ENCODE results near the gene CD86.

CD86 gene

DNA sequence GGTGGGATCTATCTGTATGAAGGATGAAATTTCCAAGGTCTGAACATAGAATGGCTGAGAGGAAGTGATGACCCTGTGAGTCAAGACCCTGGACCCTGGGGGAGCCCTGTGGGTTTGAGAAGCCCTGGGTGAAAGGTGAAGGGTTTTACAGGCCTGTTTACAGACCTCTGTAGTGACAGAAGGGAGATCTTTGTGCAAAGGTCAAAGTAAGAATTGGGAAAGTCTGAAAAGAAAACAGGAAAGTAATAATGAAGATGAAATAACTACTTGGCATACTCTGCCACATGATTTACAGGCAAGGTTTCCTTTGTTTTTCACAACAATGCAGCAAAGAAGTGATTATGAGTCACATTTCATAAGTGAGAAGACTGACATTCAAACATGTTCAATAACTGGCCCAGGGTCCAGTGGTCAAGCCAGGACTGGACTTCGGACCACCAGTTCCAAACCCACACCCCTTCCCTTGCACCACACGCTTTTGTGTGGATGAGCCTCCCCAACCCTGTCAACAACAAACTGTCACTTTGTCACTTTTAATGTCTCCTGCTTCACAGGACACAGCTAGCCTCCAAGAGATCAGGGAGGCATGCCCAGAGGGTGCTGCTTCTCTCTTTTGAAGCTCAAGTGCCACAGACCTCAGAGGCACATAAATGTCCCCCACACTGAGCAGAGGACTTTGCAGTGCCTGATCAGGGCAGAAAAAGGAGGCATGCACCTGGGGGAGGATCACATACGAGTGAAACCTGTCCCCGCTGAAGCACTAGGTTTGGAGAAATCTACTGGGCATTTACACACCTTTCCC, 21.5 kb downstream of the CD86 start:
- Mint-ChIP-seq H3K27me3 (no peaks in the 10 kb centered on the region), H3K4me1 (peaks cover 80% of the 10 kb centered on the region), H3K9me3 (no peaks in the 10 kb centered on the region), H3K4me3 (peak overlapping the region; percentile 96), H3K27ac (peak overlapping the region; percentile 90), H3K36me3 (peaks cover 12% of the 10 kb centered on the region)
- ATAC-seq, result peak; percentile 61

DNA sequence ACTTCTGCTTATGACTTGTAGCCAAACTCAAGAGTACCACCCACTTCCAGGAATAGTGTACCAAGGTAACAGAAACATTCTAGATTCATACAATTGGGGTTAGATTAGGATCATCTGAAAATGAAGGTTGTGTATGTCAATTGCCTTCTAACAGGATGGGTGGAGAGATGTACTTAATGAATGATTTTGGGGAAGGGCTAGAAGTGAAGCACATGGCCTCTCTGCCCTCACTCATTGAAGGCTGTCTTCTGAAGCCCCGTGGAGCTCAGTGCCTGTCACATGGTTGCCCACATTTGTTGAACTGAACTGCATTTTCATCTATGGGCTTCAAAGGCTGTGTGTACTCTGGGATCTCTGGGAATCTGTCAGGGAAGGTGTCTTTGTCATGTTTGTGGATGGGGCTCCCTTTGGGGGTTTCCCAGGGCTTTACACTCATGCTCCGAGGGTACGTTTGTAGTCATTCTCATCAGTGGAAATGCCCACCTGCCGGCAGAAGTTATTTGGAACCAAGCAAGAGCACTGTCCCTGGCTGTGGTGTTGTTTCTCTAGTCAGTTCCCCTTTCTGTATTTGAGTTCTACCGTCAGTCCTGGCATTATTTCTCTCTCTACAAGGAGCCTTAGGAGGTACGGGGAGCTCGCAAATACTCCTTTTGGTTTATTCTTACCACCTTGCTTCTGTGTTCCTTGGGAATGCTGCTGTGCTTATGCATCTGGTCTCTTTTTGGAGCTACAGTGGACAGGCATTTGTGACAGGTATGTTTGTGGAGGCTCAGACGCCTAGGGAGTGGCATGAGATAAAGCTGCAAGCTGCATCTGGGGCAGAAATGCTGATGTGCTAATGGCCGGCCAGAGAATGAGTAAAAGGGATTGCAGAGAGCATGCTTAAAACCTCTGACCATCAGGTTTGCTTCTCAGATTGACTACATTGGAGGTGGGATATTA, 22.4 kb downstream of the CD86 start:
- H3K4me1 Mint-ChIP-seq, result peaks cover 89% of the 10 kb centered on the region
- no peaks in the 10 kb centered on the region for H3K9me3 Mint-ChIP-seq
- peak; percentile 85 for ATAC-seq
- no peaks in the 10 kb centered on the region for H3K27me3 Mint-ChIP-seq
- peaks cover 18% of the 10 kb centered on the region for H3K36me3 Mint-ChIP-seq
- peak overlapping the region; percentile 96 for H3K4me3 Mint-ChIP-seq
- H3K27ac Mint-ChIP-seq, result peak overlapping the region; percentile 90

DNA sequence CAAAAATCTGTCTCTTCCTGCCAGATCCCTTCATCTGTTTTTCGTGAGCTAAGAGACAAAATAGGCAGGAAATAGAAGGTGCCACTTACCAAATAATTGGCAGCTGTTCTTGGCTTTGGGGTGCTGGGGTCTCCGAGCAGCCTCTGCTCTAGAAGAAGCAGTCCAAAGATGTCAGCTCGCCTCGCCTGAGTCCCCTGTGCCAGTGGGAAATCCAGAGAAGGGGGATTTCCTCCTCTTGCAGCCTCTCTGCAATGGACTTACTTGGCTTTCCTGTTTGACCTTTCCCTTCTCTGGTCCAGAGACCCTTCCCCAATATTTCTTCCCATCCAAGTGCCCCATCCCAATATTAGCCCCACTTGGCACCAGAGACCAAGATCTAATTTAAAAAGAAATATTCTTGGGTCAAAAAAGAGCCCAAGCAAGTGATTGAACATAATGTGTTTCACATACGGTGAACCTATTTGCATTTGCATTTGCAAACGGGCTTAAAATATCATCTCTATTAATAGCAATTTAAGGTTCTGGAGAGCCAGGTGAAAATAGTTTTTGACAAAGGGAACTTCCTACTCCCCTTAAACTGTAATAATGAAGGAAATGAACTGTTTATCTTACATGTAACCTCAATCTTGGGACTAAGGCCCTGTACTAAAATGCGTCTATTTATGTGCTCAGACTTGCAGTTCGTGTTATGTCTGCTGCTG, 23.2 kb downstream of the CD86 start:
- Mint-ChIP-seq H3K9me3 (no peaks in the 10 kb centered on the region), H3K27ac (peak overlapping the region; percentile 90), H3K36me3 (peaks cover 23% of the 10 kb centered on the region), H3K4me1 (peaks cover 97% of the 10 kb centered on the region), H3K27me3 (no peaks in the 10 kb centered on the region), H3K4me3 (peak overlapping the region; percentile 96)
- no peak for ATAC-seq

DNA sequence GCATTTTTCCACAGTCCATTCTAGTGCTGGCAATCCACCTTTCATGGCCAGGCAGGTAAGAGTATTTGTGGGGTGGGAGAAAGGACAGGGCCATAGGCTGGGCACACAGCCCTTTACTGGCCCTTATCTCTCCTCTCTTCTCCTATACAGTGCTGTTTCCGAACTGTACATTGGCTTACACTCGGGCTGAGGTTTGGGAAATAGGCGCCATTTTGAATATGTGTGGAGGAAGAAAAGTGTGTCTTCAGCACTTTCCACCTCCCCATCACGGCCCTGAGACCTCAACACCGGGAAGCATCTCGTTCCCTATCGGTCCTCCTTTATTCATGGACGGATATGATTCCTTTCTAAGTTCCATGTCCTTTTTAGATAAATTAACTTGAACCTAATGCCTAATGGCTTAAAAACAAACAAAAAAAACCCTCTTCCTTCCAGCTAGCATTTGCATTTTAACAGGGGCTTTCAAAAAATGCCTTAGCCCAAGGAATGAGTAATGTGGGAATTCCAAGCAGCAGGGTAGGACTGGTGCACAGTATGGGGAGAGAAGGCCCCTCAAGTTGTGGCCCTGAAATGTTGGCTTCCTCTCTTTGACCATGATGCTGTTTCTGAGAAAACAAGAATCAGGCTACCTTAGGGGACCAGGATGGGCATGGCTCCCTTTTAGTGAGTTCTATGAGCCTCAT, 24.5 kb downstream of the CD86 start:
- Mint-ChIP-seq H3K27ac (peak overlapping the region; percentile 90), H3K36me3 (peaks cover 25% of the 10 kb centered on the region), H3K27me3 (no peaks in the 10 kb centered on the region), H3K9me3 (no peaks in the 10 kb centered on the region), H3K4me3 (peak overlapping the region; percentile 96), H3K4me1 (peaks cover 91% of the 10 kb centered on the region)
- no peak for ATAC-seq

DNA sequence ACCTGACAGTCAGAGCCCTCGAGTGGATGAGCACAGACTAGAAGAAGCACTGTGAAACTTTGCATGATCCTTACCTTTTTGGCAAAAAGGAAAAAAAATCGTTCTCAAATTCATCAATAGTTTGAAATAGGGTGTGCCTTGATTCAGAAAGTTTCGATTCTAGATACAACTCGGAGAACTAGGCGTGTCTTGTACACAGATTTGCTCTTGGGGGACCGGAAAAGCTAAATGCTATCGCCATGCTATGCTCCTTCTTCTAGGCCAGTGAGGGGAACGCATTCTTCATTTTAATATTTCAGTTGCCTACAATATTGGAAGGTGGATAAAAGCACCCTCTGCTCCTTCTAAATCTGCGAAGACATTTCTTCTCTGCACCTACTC, 25.0 kb downstream of the CD86 start:
- no peak for ATAC-seq
- H3K27ac Mint-ChIP-seq, result peak overlapping the region; percentile 90
- peaks cover 91% of the 10 kb centered on the region for H3K4me1 Mint-ChIP-seq
- H3K9me3 Mint-ChIP-seq, result no peaks in the 10 kb centered on the region
- peaks cover 25% of the 10 kb centered on the region for H3K36me3 Mint-ChIP-seq
- H3K4me3 Mint-ChIP-seq, result peak overlapping the region; percentile 96
- no peaks in the 10 kb centered on the region for H3K27me3 Mint-ChIP-seq

DNA sequence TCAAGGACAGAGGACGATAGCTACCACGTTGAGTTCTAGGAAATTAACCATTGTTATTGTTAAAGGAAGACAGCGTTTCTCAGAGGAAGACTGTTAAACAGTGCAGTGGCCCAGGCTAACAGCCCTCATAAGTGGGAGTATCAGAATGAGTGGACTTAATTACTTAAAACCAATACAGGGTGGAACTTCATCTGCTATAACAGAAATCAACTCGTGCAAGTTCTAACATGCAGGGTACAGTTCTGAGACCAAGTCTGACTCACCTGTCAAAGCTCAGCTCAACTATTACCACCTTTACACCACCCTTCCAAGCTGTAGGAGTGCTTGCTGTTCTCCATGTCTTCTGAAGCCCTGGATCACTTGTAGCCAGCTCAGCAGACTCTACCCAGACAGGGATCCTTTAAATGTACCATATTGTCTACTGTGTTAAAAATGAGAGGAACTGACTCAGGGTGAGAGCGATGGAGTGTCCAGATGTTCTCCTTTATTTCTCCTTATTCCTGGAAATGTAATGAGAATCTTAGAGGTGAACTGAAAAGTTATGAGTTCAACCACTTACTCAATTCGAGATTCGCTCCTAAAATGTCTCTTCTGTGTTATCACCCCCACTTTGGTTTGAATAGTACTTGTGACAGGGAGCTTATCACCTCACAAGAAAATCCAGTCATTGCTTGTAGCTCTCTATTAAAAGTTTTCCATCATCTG, 26.5 kb downstream of the CD86 start:
- no peak for ATAC-seq
- Mint-ChIP-seq H3K4me1 (peaks cover 91% of the 10 kb centered on the region), H3K36me3 (peaks cover 33% of the 10 kb centered on the region), H3K27me3 (no peaks in the 10 kb centered on the region), H3K27ac (peak overlapping the region; percentile 90), H3K4me3 (peak overlapping the region; percentile 96), H3K9me3 (no peaks in the 10 kb centered on the region)

DNA sequence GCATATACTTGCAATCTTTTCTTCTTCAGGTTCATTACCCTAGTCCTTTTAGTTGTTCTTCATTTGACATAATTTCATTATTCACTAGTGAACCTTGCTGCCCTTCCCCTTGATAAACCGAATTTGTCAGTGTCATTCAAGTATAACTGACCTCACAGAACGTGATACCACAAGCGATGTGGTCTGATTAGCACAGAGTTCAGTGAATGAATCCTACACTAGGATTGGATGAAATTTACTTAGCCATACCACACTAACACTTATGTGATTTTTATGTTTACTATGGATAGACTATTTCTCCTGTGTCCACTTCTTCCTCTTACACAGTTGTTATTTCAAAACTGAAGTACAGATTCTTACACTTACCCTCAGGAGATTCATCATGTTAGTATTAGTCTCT, 27.2 kb downstream of the CD86 start:
- Mint-ChIP-seq H3K4me3 (peak overlapping the region; percentile 12), H3K27ac (peak overlapping the region; percentile 53), H3K9me3 (no peaks in the 10 kb centered on the region), H3K27me3 (no peaks in the 10 kb centered on the region), H3K36me3 (peaks cover 35% of the 10 kb centered on the region), H3K4me1 (peaks cover 91% of the 10 kb centered on the region)
- ATAC-seq, result no peak

DNA sequence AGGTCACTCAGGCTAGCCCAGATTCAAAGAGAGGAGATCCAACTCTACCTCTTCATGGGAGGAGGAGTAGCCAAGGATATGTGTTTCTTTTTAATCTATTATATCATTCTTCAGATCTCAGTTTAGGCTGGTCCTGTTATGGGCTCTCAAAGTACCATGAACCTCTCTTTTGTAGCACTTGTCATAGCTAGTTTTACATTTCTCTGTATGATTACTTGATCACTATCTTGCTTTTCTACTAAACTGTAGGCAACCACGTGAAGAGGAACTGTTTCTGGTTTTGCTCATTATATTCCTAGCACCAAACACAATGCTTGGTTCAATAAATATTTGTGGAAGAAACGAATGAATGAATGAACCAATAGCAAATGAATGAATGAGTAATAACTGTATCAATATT, 29.6 kb downstream of the CD86 start:
- Mint-ChIP-seq H3K36me3 (peaks cover 48% of the 10 kb centered on the region), H3K27ac (peak overlapping the region; percentile 65), H3K4me1 (peaks cover 84% of the 10 kb centered on the region), H3K4me3 (no peak overlapping the region), H3K27me3 (no peaks in the 10 kb centered on the region), H3K9me3 (no peaks in the 10 kb centered on the region)
- no peak for ATAC-seq

DNA sequence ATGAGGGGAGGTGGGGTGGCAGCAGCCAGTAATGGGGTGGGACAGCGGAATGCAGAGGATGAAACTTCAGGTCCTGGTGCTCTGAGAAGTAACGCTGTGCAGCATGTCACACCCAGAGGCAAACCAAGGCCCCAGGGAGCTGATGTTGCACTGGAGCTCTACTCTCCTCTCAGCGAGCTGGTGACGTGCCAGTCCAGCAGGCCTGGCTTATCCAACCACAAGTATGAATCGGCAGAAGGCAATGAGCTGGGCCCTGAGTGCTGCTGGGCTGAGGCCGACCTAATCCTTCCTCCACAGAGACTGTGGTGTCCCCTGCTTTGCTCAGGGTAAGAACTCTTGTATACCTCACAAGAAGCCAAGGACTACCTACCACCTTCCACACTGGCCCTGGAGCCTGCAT, 30.5 kb downstream of the CD86 start:
- peaks cover 43% of the 10 kb centered on the region for H3K36me3 Mint-ChIP-seq
- peak overlapping the region; percentile 12 for H3K4me3 Mint-ChIP-seq
- no peaks in the 10 kb centered on the region for H3K27me3 Mint-ChIP-seq
- peaks cover 80% of the 10 kb centered on the region for H3K4me1 Mint-ChIP-seq
- no peaks in the 10 kb centered on the region for H3K9me3 Mint-ChIP-seq
- ATAC-seq, result peak; percentile 69
- H3K27ac Mint-ChIP-seq, result peak overlapping the region; percentile 65

DNA sequence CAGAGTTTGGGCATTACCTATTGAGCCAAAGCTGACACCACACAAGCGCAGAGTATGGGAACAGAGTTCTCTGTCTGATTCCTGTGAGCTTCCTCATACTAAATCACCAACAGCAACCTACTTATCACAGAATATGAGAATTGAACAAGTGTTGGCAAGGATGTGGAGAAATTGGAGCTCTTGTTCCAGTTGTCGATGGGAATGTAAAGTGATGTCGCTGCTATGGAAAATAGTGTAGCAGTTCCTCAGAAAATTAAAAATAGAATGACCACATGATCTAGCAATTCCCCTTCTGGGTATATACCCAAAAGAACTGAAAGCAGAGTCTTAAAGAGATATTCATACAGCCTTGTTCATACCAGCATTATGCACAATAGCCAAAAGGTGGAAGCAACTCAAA, 33.4 kb downstream of the CD86 start:
- Mint-ChIP-seq H3K27ac (no peak overlapping the region), H3K4me3 (no peak overlapping the region), H3K36me3 (peaks cover 34% of the 10 kb centered on the region), H3K27me3 (no peaks in the 10 kb centered on the region), H3K4me1 (peaks cover 75% of the 10 kb centered on the region), H3K9me3 (no peaks in the 10 kb centered on the region)
- ATAC-seq, result no peak

DNA sequence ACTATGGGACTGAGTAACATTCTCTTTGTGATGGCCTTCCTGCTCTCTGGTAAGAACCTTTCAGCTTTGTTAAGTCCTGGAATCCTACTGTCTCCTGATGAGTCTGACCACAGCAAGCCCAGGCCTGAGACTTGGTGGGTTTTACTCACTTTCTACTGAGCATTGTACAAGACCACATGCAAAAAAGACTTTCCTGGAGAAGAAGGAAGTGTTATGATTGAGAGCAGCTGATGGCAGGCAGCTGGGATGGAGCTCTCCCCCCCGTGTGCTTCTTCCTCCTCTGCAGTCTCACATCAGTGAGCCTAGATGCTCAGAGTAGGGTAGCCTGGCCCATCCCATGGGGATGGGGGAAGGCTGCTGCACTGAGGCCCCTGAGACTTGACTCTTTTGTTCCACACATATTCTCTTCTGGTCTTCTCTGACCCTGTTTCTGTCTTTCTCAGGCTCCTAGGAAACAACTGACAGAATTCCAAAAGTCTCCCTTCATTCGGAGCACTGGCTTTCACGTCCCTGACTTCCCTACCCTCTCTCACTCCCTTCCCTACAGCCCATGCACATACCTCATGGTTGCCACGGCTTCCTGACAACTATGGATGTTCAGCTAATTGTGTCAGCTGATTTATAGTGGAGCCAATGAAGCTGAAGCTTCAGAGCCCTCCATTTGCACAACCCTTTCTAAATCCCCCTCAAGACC, 36.6 kb downstream of the CD86 start:
- peak; percentile 93 for ATAC-seq
- H3K36me3 Mint-ChIP-seq, result peaks cover 37% of the 10 kb centered on the region
- H3K27me3 Mint-ChIP-seq, result no peaks in the 10 kb centered on the region
- H3K9me3 Mint-ChIP-seq, result no peaks in the 10 kb centered on the region
- peak overlapping the region; percentile 58 for H3K4me3 Mint-ChIP-seq
- H3K4me1 Mint-ChIP-seq, result peaks cover 58% of the 10 kb centered on the region
- H3K27ac Mint-ChIP-seq, result peak overlapping the region; percentile 77

DNA sequence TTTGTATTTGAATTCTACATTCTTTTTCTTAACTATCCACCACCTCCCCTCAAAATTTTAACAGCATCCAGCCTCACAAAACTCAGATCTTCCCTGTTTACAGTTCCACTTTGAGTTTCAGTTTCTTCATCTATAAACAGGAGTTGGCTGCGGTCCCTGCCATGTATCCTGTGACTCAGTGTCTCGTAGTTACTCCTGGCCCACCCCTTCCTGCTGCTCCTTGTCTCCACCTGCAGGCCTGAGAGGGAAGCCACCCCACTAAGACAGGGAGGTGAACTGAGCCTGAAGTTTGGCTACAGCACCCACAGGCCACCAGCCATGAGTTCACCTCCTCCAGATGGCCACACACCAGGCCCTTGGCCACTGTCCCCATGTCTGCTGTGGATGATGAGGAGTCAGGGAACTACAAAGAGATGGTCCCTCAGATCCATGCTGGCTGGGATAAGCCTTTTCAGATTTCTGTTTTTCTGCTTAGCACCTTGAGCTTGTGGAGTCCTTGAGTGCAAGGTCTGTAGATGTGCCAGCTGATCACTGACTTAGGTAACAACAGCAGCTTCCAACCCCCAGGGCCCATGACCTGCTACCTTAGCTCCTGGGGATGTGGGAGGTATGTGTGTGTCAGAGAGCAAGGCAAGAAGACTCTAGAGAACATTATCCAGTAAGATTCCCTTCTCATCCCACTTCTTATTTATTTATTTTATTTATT, 37.5 kb downstream of the CD86 start:
- peak; percentile 56 for ATAC-seq
- Mint-ChIP-seq H3K36me3 (peaks cover 32% of the 10 kb centered on the region), H3K4me1 (peaks cover 50% of the 10 kb centered on the region), H3K4me3 (peak overlapping the region; percentile 58), H3K9me3 (no peaks in the 10 kb centered on the region), H3K27me3 (no peaks in the 10 kb centered on the region), H3K27ac (peak overlapping the region; percentile 77)

DNA sequence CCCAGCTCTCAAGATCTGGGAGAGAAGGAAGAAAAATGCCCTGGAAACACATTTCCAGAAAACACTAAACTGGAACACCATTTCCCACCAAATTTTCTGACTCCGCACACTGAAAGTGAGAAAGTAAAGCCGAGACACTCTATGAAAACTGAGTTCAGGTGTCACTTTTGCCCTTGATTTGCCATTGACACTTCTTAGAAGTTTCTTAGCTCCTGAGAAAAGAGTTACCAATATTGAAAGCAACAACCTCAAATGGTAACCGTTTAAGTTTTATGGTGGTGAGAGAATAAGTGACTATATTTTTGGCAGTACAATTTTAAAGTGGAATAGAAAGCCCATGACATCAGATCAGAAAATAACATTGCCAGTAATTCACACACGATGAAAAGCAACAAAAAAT, 39.0 kb downstream of the CD86 start:
- H3K27me3 Mint-ChIP-seq, result no peaks in the 10 kb centered on the region
- peaks cover 22% of the 10 kb centered on the region for H3K36me3 Mint-ChIP-seq
- no peak overlapping the region for H3K4me3 Mint-ChIP-seq
- peak overlapping the region; percentile 58 for H3K27ac Mint-ChIP-seq
- peaks cover 37% of the 10 kb centered on the region for H3K4me1 Mint-ChIP-seq
- ATAC-seq, result no peak
- H3K9me3 Mint-ChIP-seq, result no peaks in the 10 kb centered on the region

Data from stimulated activated memory B cell treated with anti-CD40 and anti-IgM and Interleukin-4, amounts not matched to agents 10 μg/mL and 1 μg/mL and 100 μg/mL, for 72 hours (primary cell).